HG02943 (cell line): ENCODE results near the gene RUFY1.
"Not testable (repeated sequence)": the region's sequence is repeated elsewhere in the genome, so short reads cannot be mapped to it uniquely, and the experiment has no call there.

ENCODE experiments used
- ATAC-seq: cut with Tn5 transposase; IDR thresholded peaks from one replicate; pipeline ENCODE4 v1.9.1; 2021; ENCODE audit warnings: mild to moderate bottlenecking, low read depth, moderate library complexity; ENCODE audit not compliant: unreplicated experiment

RUFY1 gene

DNA sequence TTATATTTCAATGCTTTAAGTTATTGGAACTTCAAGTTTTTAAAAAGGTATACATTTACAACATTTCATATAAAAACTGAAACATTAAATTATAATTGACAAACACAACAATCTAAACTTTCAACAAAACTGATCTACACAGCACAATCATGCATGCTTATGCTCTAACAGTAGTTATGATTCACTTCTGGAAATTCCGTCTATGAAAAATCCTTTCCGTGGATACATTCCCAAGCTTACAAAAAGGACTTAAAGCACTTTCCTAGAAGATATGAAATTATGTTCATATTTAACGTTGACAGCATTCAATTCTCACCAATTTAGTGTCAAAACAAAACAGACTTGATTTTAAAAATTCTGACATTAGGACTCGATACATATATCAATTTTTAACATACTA lies 69.4 kb downstream of the RUFY1 start:
- no peak for ATAC-seq

DNA sequence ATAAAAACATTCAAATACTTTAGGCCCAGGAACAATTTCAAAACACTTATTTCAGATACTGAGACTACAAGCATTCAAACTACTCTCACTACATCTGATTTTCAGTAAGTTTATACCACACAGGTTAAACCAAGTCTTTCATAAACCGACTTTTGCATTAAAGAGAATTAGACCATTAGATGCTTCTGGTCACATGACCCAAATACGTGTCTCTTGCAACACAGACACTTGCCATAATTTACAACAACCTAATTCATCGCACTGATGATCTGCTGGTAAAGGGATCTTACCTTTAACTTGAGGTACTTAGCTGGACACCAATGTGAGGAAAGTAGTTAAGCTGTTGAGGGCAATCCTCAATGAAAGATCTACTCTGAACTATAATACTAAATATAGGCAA lies 69.9 kb downstream of the RUFY1 start:
- no peak for ATAC-seq

DNA sequence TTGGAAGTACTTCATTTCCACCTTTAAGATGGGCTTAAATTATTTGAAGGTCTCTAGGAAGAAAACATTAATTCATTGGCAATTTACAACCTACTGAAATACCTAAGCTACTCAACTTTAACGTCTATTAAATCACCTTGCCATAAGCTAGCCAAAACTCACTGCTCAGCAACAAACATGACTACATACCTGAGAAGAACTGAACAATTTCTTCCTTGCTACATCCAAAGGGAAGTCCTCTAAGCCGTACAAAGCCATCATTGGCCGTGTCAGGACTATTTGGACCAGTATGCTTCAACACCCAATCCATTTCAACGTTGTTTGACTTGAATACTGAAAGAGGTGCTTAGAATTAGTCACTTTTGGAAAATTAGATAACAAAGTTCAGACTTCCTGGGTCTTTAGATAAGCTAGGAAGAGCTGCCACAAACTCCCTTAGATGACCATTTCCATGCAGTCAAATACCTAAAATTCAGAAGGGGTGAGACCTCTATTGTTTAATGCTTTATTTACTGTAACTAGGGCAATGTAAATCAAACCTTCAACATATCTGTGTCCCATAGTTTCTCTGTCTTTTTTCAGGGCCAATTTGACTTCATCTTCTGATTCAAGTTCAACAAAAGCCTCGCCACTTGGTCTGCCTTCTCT lies 70.5 kb downstream of the RUFY1 start:
- ATAC-seq = no peak

DNA sequence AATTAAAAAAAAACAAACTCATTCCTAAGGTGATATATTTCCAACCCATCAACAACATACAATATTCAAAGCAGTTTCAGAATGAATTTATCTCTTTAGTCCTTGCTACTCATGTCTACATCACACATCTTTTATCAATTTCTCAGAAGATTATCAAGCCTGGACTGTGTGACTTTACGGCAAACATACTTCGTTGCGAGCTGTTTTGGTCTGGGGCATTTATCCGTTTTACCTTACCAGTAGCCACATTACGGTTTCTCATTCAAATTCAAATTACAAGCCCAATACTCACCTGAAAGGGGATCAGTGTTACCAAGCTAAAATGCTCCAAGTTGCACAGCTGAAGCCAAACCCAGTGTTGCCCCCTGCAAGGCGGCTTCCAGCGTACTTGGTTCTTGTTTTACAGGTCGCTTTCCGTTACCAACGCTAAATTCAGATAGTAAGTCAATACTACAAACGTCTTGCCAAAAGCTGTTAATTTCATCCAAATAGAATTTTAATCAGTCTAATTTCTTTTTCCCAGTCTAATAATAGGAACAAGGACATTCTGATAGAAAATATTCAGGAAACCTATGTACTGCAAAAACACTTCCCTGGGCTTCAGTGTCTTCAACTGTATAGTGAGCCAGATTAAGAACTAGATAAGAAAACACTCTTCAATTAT lies 71.3 kb downstream of the RUFY1 start:
- ATAC-seq = no peak

DNA sequence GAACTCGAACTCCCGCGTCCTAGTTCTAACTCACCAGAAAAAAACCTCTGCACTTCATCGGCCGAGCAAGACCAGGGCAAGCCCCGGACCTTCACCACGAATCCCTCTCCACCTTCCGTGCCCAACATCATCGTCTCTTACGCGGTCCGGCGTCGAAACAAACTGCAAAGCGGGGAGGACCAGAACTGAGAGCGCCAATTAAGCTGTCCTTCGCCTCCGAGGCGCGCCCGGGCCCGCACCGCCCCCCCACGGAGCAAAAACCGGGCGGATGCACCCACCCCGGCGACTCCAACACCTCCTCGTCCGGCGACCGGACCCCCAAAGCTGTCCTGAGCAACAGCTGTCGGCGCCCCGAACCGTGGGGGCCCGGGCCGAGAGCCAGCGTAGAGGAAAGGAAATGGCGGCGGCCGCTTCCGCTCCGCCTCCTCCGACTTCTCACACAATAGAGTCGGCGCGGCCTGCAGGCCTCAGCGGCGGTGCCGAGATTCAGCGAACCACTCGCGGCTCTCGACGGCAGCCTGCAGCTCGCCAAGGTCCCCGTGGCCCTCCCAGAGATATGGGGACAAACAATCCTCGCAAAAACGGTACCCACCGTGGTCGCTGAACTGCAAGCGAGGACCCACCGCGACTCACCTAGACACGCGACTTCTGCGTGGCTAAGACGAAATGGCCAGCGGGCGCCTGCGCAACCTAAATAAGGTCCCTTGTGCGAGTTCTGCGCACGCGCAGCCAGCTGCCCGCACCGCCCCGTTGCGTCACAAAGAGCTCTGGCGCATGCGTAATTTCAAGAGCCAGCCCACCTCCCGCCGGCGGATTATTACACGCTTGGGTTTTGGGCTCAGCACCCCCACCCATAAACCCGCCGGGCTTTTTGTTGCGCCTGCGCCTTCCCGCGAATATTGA lies 72.9 kb downstream of the RUFY1 start, which contains the start of gene HNRNPH1:
Gene HNRNPH1, minus strand, starts transcription at position 669 of the 903 bp plus-strand sequence. Its CDS starts 538 bp downstream, at position 131.
- peak; percentile 74 for ATAC-seq

DNA sequence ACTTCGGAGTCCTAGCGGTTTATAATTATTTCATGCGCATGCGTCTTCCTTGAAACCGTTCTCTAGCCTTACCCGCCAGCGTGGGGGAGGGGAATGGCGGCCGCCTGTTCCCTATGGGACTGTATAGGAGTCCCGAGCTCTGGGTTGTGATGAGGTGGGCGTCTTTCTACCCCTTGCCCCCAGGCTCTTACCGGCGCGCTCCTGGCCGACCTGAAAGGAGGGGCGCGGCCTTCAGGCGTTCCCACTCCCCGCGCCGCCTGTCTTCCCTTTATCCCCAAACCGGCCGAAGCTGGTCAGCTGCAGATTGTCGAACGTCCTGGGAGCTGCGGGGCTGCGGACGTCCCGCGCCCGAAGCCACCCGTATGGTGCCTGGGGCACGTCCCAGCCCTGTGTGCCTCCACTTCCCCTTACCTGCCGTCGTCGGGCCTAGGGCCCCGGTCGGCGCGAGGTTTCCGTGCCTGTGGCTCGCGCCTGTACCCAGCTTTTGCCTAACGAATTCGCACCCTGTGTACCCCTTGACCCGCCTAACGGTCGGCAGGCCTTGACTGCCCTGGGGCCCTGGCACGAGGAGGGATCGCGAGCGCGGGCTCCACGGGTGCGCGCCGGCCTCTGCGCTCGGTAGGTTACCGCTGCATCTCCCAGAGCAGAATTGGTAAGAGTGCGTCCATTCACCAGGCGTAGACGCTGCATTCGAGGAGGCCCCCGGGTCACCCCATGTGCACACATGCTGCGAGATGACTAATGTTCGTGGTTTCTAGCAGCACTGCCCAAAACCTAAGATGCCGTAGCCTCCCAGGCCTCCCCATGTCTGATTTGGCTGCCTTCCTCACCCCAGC lies 73.8 kb downstream of the RUFY1 start:
- ATAC-seq = peak; percentile 27

DNA sequence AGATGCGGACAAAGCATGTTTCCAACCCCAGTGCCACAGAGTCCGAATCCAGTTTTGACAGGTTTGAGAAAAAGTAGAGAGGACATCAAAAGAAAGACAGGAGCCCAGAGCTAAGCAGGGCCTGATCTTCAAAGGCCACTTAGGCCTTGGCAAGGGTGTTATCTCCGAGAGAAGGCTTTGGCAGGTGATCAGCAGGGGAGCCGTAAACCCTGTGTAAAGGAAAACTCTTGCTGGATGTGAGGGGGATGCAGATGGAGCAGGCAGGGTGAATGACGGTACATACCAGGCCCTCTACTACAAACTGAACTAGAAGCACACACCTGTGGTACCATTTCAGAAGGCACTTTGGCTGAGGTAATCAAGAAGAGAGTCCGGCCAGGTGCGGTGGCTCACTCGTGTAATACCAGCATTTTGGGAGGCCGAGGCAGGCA lies 74.5 kb downstream of the RUFY1 start:
- no peak for ATAC-seq

DNA sequence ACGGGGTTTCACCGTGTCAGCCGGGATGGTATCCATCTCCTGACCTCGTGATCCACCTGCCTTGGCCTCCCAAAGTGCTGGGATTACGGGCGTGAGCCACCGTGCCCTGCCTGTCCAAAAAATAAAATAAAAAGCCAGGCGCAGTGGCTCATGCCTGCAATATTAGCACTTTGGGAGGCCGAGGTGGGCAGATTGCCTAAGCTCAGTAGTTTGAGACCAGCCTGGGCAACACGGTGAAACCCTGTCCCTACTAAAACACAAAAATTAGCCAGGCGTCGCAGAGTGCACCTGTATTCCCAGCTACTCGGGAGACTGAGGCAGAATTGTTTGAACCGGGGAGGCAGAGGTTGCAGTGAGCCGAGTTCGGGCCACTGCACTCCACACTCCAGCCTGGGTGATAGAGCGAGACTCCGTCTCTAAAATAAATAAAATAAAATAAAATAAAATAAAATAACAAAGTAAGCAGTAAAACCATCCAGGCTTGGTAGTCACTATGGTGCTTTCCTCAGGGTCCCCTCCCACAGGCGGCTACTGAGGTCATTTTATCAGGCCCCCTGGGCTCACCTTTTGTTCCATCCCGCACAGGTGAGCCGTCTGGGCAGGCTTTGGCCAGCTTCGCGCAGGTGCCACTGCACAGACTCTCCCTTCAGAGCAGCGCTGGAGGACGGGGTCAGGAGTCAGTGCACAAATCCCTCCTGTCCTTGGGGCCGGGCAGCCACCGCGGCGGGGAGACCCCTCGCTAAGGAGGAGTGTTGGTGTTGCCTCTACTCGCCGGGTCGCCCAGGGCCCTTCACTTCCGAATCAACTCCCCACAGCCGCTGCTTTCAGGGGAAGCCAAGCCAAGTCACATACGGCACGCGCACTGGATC lies 83.4 kb downstream of the RUFY1 start:
- ATAC-seq = peak; percentile 49

DNA sequence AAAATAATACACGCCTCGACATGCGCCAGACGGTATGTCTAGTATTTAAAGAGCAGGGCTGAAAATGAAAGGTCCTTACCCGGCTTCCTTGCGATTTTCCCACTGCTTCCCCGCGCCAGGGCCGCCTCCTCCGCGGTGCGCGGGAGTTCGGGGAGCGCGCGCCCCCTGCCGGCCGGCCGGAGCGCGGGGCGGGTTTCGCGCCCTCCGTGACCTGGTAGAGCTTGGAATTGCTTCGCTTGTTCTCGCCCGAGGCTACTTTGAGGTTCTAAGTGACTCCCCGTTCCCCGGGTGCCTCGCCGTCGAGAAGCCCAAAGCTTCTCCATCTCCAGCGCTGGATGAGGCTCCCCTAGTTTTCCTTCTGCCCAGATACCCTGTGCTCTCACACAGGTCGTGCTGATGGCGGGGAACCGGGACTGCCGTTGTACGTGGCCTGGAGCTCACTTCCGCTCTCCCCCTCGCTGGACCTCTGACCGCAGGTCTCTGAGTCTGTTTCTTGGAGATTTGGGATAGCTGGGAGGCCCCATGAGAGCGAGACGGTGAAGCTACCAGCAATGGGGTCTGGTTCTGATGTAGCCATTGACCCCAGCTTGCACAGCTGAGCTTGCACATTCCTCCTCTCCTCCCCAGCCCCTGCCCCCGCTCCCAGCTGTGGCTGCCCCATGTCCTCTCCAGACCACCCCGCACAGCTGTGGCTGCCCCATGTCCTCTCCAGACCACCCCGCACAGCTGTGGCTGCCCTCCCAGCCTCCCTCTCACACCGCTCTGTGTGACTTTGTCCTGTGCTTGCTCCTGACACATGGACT lies 84.2 kb downstream of the RUFY1 start:
- peak; percentile 74 for ATAC-seq

DNA sequence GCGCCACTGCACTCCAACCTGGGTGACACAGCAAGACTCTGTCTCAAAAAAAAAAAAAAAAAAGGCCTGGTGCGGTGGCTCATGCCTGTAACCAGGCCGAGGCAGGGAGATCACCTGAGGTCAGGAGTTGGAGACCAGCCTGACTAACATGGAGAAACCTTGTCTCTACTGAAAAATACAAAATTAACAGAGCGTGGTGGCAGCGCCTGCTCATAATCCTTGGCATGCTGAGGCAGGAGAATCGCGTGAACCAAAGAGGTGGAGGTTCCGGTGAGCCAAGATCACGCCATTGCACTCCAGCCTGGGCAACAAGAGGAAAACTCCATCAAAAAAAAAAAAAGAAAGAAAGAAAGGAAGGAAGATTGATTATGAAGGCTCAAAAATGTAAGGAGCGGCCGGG lies 88.9 kb downstream of the RUFY1 start:
- not testable (repeated sequence) for ATAC-seq

DNA sequence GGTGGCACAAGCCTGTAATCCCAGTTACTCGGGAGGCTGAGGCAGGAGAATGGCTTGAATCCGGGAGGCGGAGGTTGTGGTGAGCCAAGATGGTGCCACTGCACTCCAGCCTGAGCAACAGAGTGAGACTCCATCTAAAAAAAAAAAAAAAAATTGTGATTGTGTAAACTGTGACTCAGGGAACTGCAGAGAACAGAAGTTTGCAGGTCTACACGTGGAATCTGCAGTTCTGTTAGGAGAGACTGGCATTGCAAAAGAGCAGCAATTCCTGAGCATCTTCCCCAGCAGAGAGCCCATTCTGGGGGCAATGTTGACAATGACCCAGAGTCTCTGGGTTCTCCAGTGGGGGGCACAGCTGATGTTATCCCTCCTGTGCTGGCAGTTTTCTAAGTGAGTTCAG lies 91.4 kb downstream of the RUFY1 start:
- ATAC-seq = not testable (repeated sequence)

DNA sequence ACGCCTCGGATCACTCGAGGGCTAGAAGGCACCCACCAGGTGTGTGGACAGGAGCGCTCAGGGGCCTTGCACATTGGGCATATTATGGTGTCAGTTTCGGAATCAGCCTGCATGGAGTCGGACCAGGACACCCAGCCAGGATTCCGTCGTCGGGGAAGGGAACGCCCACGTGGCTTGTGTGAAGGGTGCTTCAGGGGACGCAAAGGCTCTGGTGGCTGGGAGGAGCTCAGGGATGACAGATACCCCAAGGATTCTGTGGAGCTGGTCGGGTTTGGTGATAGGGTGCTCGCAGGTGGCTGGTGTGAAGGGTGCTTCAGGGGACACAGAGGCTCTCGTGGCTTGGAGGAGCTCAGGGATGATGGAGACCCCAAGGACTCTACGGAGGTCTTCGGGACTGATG lies 92.3 kb downstream of the RUFY1 start:
- ATAC-seq = not testable (repeated sequence)

DNA sequence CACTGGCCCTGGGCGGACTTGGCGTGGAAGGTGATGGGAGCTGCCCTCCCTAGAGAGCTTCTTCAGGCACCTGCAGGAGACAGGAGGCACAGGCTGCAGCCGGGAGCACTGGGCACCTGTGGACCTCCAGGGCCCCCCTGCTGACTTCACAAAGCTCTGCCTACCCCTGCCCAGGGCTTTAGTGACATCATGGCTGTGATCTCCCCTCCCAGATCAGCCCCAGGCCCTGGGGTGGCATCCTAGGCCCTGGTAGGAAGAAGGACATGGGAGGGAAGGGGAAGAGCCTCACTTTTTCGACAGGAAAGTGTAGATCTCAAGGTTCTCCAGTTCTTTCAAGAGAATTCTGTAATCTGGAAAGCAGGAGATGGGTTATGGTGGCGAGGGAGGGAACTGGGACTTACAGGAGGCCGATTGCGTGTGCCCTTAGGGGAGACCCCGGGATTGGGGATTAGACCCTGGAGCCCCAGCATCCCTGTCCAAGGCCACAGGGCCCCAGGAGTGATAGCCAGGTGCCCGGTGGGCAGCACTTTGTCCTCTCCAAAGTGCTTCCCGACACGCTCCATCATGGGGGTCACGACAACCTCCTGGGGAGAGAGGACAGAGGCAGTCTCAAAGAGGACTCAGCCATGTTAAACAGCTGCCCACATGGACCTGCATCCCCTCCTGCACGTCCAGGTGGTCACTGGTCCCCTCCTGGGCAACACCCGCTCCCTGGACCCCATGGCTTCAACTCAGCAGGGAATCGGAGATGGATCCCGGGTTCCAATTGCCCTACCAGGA lies 93.0 kb downstream of the RUFY1 start:
- ATAC-seq = not testable (repeated sequence)

DNA sequence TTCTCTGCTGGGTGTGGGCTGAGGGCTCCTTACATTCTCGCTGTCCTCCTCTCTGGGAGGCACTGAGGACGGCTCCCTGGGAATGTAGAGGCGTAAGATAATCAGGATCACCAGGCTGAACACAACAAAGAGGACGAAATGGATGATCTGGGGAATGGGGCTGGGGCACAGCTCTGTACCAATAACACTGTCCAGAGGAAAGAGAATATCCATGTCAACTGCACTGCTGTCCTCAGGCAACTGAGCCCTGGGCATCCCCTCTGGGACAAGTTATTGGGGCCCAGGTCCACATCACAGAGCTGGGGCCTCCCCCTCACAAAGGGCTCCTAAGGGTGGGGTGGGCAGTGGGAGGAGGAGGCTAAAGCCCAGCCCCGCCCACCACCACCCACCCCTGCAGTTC lies 94.4 kb downstream of the RUFY1 start:
- ATAC-seq = not testable (repeated sequence)

DNA sequence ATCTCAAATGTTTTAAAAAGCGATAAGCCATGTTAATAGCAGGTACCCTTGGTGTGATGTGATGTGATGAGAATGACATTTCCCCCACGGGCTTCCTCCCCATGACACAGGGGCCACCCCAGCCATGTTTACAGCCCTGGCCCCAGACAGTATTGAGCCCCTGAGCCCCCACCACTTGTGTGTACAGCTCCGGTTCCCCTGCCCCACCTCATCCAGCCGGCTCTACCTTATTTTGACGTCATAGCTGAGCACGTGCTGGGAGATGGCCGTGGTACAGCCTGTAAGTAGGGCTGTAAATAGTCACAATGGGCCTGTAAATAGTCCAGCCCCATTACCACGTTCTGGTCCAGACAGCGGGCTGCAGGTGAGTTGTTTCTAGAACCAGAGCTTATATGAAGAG lies 98.1 kb downstream of the RUFY1 start:
- no peak for ATAC-seq

DNA sequence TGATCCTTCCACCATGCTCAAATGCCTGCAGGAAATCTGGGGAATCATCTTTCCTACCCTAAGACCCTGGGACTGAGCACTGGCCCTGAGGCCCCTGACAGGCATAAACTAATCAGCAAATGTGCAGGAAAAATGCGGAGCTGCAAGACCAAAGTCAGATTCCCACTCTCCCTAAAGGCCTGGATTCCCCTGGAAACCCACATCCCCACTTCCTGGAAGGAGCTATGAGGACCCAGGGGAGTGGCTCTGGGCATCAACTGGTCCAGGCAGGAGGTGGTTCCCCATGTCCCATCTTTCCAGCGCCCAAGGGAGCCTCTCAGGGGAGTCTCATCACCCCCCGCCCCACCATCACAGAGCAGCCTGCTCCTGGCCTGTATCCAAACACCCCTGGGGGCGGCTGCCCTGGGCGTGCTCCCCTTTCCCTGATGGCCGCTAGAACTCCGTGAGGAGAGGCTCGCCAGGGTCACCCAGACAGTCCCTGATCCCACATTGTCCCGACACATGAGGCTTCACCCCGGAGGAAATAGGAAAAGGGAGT lies 98.9 kb downstream of the RUFY1 start:
- ATAC-seq = not testable (repeated sequence)

DNA sequence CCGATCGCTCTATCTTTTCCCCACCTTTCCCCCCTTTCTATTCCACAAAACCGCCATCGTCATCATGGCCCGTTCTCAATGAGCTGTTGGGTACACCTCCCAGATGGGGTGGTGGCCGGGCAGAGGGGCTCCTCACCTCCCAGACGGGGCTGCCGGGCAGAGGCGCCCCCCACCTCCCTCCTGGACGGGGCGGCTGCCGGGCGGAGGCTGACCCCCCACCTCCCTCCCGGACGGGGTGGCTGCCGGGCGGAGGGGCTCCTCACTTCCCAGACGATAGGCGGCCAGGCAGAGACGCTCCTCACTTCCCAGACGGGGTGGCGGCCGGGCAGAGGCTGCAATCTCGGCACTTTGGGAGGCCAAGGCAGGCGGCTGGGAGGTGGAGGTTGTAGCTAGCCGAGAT lies 99.9 kb downstream of the RUFY1 start:
- ATAC-seq = not testable (repeated sequence)
